Measurements from ENCODE around the gene MRI1. TPM values are rescaled to one million over a fixed set of nuclear protein-coding genes. Genes with fewer than 3 reads are reported as not detected.

The MRI1 gene
- total RNA-seq, 1 experiment from 2014 or later: 29.9 TPM

GRCh38 chr19:13796301-13797057 is 32.2 kb downstream of the MRI1 start:
- TF ChIP-seq, protein P1, sequence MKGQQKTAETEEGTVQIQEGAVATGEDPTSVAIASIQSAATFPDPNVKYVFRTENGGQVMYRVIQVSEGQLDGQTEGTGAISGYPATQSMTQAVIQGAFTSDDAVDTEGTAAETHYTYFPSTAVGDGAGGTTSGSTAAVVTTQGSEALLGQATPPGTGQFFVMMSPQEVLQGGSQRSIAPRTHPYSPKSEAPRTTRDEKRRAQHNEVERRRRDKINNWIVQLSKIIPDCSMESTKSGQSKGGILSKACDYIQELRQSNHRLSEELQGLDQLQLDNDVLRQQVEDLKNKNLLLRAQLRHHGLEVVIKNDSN (CRISPR knock-in tag; IDR thresholded peaks at IDR 0.05): no peak
- TF ChIP-seq ZSCAN18 (CRISPR knock-in tag; IDR thresholded peaks at IDR 0.05) (no peak), ZNF532 (CRISPR knock-in tag; IDR thresholded peaks at IDR 0.05; ENCODE audit: borderline replicate concordance) (no peak), ZNF232 (CRISPR knock-in tag; IDR thresholded peaks at IDR 0.05) (no peak), ATF2 (CRISPR knock-in tag; IDR thresholded peaks at IDR 0.05; ENCODE audit: borderline replicate concordance, low read depth) (no peak), ELF4 (CRISPR knock-in tag; IDR thresholded peaks at IDR 0.05; ENCODE audit: low read depth) (no peak), SP1 (CRISPR knock-in tag; conservative IDR thresholded peaks at IDR 0.05) (no peak), EMX1 (CRISPR knock-in tag; IDR thresholded peaks at IDR 0.05) (no peak), ZNF671 (CRISPR knock-in tag; IDR thresholded peaks at IDR 0.05) (no peak), GRHL2 (CRISPR knock-in tag; IDR thresholded peaks at IDR 0.05; ENCODE audit: insufficient replicate concordance, severe bottlenecking) (no peak), JUN (CRISPR knock-in tag; IDR thresholded peaks at IDR 0.05) (no peak), HMGA2 (CRISPR knock-in tag; IDR thresholded peaks at IDR 0.05) (no peak), MYBL2 (CRISPR knock-in tag; IDR thresholded peaks at IDR 0.05) (no peak), NFYB (CRISPR knock-in tag; conservative IDR thresholded peaks at IDR 0.05; ENCODE audit: low read depth) (no peak), FOXJ3 (CRISPR knock-in tag; IDR thresholded peaks at IDR 0.05; ENCODE audit: borderline replicate concordance) (no peak), SOX15 (CRISPR knock-in tag; IDR thresholded peaks at IDR 0.05) (no peak), NR2C2 (CRISPR knock-in tag; IDR thresholded peaks at IDR 0.05) (no peak), ZNF317 (CRISPR knock-in tag; IDR thresholded peaks at IDR 0.05; ENCODE audit: borderline replicate concordance, low read depth) (no peak), RORB (CRISPR knock-in tag; IDR thresholded peaks at IDR 0.05) (no peak)
- TF ChIP-seq, protein P2, sequence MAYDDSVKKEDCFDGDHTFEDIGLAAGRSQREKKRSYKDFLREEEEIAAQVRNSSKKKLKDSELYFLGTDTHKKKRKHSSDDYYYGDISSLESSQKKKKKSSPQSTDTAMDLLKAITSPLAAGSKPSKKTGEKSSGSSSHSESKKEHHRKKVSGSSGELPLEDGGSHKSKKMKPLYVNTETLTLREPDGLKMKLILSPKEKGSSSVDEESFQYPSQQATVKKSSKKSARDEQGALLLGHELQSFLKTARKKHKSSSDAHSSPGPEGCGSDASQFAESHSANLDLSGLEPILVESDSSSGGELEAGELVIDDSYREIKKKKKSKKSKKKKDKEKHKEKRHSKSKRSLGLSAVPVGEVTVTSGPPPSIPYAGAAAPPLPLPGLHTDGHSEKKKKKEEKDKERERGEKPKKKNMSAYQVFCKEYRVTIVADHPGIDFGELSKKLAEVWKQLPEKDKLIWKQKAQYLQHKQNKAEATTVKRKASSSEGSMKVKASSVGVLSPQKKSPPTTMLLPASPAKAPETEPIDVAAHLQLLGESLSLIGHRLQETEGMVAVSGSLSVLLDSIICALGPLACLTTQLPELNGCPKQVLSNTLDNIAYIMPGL (CRISPR knock-in tag; IDR thresholded peaks at IDR 0.05): no peak
- H3K36me3 Mint-ChIP-seq: peaks cover 10% of the 10 kb centered on the region
- no peaks in the 10 kb centered on the region for H3K9me3 Mint-ChIP-seq
- ATAC-seq (peak; percentile 7; the same call in 1 of the 2 replicates), DNase-seq (ENCODE audit: low spot score) (peak; percentile 68)
- H3K27ac Mint-ChIP-seq: peak overlapping the region; percentile 96
- H3K4me1 Mint-ChIP-seq: peaks cover 16% of the 10 kb centered on the region
- H3K27me3 Mint-ChIP-seq (ENCODE audit: low read depth): no peaks in the 10 kb centered on the region
- H3K4me3 Mint-ChIP-seq: peak overlapping the region; percentile 92
- ChIA-PET POLR2A (interaction anchor here (0.7 to 3.0 kb wide), 7 partner anchors 8 to 66 kb away, joined by 3 to 19 read pairs (median 6); no protein-coding TSS in a partner anchor), CTCF (interaction anchor here (0.5 to 4.0 kb wide), 10 partner anchors 8 to 276 kb away, joined by 3 to 28 read pairs (median 3); partner anchors contain the start of gene MISP3)
